Retina (tissue), 1 donor: Measurements from ENCODE around the gene CLIP1.

ENCODE experiments used
- DNase-seq: peaks from one replicate; pipeline ENCODE4 v3.0.0-alpha.2; 2016

Gene CLIP1

DNA sequence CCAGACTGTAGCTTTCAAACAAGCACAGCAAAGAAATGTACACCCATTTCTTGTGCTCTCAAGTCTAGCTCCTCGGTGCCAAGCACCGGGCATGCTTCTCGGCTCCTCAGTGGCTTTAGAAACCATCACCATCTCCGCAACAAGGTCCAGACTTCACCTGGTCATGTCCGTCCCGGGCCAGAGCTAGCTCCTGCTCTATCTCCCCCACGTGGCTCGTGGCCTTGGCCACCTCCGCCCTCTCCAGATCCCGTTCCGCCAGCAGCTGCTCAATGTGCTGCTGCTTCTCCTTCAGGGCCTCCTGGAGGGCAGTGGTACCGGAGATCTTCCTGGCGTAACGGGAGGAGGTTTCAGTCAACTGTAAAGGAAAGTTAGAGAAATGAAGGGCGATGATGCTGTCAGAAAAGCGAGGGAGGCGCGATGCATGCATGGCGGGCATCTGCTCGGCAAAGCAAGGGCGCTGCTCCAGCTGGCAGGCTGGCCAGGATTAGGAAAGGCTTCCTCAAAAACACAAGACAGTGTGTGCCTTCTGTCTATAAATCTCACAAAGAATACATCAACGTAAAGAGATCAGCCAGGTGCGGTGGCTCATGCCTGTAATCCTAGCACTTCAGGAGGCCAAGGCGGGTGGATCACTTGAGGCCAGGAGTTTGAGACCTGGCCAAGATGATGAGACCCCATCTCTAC is 67.4 kb downstream of the CLIP1 start:
- no peak for DNase-seq

DNA sequence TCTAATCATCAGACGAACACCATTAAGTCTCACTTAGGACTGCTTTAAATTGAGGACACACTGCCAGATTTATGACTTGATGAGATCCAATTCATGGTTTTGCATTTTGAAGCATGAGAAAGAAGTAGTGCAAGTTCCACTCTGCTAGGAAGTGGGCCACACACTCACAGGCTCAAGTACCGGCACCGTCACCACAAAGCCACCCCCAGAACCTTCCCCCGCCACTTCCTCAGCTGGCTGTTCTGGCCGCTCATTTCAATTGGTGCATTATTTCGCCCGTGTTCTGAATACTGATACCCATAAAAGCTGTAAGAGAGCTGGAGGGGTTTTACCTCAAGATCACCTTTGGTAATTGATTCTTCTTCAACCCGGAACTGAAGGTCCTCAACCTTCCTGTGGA is 70.1 kb downstream of the CLIP1 start:
- no peak for DNase-seq

DNA sequence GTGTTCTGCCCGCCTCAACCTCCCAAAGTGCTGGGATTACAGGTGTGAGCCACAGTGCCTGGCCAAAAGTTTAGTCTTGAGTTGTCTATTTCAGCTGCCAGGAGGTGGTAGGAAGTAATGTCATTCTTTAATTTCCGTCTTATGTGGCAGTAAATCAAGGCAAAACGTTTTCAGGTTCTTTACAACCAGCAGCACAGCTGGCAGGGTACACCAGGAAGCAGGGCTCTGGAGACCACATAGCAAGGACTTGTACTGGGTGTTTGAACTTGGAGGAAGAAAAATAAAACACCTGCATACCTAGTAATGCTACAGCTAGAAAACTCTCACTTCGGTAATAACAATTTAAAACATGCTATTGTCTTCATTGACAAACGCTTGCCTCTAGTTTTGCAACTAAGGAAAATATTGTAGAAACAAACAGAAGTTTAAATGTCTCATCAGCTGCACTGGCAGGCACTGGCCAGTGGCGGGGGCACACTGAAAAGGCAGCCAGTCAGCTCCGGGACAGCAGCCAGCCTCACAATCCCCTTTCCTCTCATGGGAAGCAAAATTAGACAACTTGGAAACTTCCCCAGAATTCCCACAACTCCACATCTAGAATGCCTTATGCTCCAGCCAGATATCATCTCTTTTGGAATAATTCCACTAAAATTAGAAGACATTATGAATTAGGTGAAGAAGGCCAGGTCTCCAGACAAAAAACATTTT is 72.2 kb downstream of the CLIP1 start:
- no peak for DNase-seq

DNA sequence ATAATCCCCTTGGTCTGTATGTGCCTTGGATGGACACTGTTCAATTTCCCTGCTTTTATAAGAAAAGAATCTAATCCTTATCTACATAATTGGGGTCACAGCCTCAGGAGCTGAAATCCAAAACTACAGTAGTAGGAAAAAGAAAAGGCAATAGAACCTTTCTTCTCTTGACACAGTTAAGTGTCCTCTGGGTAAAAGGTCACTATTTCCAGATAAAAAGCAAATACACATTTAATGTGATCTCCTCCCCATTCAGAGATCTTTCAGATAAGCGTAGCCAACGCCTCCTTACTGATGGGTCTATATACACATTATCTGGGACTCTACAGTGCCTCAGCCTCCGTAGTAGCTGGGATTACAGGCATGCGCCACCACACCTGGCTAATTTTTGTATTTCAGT is 73.4 kb downstream of the CLIP1 start:
- DNase-seq: no peak

DNA sequence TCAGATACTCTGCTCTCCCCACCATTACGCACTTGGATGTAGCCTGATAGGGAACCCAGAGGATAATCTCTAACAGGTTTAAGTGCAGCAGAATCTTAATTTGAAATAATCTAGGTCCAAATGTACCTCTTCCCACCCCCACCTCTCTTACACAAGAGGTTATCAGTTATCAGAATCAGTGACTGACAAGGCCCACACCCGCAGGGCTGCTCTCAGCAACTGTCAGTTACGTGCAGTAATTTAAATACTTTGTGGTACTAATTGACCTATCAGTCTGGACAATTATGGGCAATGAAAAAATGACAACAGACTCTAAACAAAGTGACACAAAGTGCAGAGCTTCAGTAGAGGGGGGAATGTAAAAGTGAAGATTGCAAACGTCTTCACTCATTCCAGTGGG is 74.0 kb downstream of the CLIP1 start:
- no peak for DNase-seq

DNA sequence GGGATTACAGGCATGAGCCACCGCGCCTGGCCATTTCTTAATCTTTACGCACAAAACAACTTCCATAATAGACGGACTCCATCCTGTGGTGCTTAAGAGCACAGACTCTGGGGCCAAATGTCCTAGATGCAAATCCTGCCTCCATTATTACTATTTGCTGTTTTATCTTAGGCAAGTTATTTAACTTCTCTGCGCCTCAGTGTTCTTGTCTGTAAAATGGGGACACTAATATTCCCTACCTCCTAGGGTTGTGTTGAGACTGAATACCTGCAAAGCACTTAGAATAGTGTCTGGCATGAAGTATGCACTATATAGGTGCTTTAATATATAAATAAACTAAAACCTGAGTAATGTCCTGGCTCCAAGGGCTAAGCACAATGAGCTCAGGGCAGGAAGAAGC is 76.4 kb downstream of the CLIP1 start:
- no peak for DNase-seq

- no peak for DNase-seq
Measured at GRCh38 chr12:122345042-122345441, 77.4 kb downstream of the CLIP1 start.

- DNase-seq: no peak
Measured at GRCh38 chr12:122336015-122336946, 86.2 kb downstream of the CLIP1 start.

GRCh38 chr12:122333142-122334087 is 89.1 kb downstream of the CLIP1 start:
- no peak for DNase-seq

- no peak for DNase-seq
Measured at GRCh38 chr12:122327494-122328385, 94.7 kb downstream of the CLIP1 start.

DNA sequence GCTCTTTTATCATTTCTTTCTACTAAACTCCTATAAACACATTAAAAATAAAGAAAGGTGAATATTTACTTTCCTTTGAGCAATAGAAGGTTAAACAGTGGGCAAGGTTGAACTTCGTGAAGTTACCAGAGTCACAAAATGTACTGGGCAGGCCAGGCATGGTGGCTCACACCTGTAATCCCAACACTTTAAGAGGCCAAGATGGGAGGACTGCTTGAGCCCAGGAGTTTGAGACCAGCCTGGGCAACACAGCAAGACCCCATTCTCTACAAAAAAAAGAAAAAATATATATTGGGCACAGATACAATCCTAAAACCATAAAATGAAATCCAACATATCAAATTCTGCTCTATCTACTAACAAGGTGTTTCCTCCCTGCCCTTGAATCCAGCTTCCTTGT is 95.5 kb downstream of the CLIP1 start:
- DNase-seq: no peak

- no peak for DNase-seq
Measured at GRCh38 chr12:122326586-122326985, 95.9 kb downstream of the CLIP1 start.

GRCh38 chr12:122323311-122324019 is 99.0 kb downstream of the CLIP1 start:
- no peak for DNase-seq

GRCh38 chr12:122322501-122322900 is 100.0 kb downstream of the CLIP1 start:
- DNase-seq: no peak

DNA sequence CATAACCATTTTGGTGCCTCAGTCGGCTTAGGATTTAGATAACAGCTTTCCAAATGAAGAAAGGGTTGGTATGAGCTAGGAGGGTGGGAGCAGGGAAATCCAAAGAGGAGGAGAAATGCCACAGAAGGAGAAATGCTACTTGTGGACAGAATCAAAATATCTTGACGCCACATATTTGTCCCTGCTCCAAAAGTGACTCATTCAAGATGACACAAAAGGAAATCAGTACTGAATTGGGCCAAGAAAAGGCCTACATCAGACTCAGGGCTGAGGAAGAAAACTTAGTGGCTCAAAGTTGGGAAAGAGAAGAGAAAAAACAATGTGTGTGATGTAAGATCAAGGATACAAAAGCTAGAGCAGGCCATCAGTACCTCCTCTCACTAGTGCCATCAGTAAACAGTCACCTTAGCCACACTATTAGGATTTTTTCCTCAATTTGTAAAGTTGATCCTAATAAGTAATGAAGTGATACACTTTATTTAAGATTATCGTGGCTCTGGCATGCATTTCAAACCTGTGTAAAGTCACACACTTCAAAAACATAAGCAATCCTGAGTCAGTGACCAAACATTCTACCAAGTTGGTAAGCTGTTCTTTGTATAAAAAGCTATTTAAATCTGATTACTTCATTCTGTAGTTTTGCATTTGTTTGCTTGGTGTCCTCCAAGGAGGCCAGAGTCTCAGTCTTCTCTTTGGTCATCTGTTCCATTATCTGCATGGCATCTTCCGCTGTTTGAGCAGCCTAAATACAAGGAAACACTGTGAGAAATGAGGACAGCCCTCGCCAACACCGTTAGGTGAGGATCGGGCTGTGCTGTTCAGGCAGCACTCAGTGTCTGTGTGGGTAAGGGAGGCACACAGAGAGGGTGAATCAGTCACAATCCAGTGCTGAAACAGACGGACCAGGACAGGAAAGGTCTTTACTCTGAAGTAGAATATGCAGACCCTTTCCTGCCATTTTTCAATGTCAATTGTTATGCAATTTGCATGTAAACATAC is 103.6 kb downstream of the CLIP1 start:
- DNase-seq: no peak

DNA sequence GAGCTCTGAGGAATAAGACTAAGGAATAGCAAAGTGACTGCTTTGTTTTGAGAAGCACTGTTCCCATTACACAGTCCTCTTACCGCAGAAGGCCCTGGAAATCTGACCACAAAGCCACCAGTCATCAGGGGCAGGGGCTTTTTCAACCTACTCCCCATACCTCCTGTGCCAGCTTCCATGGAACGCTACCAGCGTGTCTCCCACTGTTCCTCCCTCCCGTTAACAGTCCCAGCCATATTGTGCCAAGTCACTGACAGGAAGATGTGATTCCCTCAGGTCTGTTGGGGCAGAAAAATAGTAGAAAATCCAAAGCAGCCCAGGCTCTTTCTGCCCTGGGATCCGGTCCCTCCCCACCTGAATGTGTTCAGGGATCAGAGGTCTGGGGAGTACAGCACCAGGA is 109.5 kb downstream of the CLIP1 start:
- no peak for DNase-seq

- DNase-seq: no peak
Measured at GRCh38 chr12:122311696-122312095, 110.8 kb downstream of the CLIP1 start.

DNA sequence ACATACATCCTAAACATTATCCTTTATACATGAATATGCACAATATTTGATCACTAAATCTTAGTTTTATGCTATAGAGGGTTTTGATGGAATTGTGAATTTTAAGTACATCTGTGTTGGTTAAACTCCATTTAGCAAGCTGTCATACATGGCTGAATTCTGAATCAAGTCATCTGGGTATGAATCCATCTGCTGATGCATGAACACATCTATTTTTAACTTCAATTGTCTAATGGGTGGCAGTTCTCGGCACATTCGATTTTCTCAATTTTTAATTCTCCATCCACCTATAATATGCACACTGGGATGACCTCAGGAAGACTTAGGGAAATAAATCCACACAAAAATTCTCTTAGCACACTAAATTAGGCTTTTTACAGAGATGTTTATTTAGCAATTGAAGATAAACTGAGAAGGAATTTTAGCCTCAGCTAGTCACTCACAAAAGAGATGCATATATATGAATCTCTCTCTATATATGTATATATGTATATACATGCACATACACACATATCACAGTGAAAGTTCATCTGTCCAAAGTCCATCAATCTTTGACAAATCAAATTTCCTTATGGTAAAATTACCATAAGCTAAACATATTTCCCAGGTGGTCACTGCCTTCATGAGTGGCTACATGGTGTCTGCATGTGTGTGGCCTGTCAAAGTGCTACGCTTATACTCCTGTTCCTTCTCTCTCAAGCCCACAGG is 111.7 kb downstream of the CLIP1 start:
- no peak for DNase-seq
